Stimulated activated effector memory CD8-positive, alpha-beta T cell treated with anti-CD3 and anti-CD28 coated beads, Interleukin-12 subunit alpha, Interleukin-12 subunit beta, amount 100 ng/mL, for 72 hours (primary cell): ENCODE data around the gene OR6Q1.
"Not testable (repeated sequence)": the region's sequence is repeated elsewhere in the genome, so short reads cannot be mapped to it uniquely, and the experiment has no call there.

Experiments
- ATAC-seq: fragments of 150-1000 bp; cut with Tn5 transposase; 2 replicates; pipeline ENCODE4 v1.10.0; 2021
- DNase-seq, 2 donors: peaks; one replicate each; pipeline ENCODE4 v3.0.0; 2021 to 2022; ENCODE audit warnings: low spot score in 2 of 2
- H3K27ac Mint-ChIP-seq: one replicate; pipeline ENCODE4 v1.8.0; 2022; ENCODE audit warnings: mild to moderate bottlenecking, mixed read lengths
- H3K36me3 Mint-ChIP-seq: one replicate; pipeline ENCODE4 v1.8.0; 2022; ENCODE audit warnings: mild to moderate bottlenecking, mixed read lengths
- H3K4me1 Mint-ChIP-seq: one replicate; pipeline ENCODE4 v1.8.0; 2022; ENCODE audit warnings: mixed read lengths
- H3K4me3 Mint-ChIP-seq: one replicate; pipeline ENCODE4 v1.8.0; 2022; ENCODE audit warnings: mild to moderate bottlenecking, mixed read lengths
- H3K9me3 Mint-ChIP-seq: one replicate; pipeline ENCODE4 v1.8.0; 2022; ENCODE audit warnings: mixed read lengths

Gene OR6Q1

GRCh38 chr11:58030653-58031052 is at the start of gene OR6Q1:
Gene OR6Q1 (plus strand): TSS chr11:58030953. CDS start chr11:58030953, 0 bp downstream.
- no peak for ATAC-seq
- Mint-ChIP-seq H3K4me3 (no peak within 1 kb of the TSS), H3K9me3 (peaks cover 3% of the 10 kb centered on the region), H3K4me1 (no peaks in the 10 kb centered on the region), H3K36me3 (no peaks in the 10 kb centered on the region), H3K27ac (no peak within 1 kb of the TSS)
- DNase-seq, result no peak

GRCh38 chr11:57981536-57981935 is 49.2 kb upstream of the OR6Q1 start:
- H3K4me1 Mint-ChIP-seq, result no peaks in the 10 kb centered on the region
- no peak overlapping the region for H3K27ac Mint-ChIP-seq
- ATAC-seq (no peak), DNase-seq (no peak)
- no peaks in the 10 kb centered on the region for H3K36me3 Mint-ChIP-seq
- H3K4me3 Mint-ChIP-seq, result no peak overlapping the region
- no peaks in the 10 kb centered on the region for H3K9me3 Mint-ChIP-seq

- Mint-ChIP-seq H3K36me3 (no peaks in the 10 kb centered on the region), H3K9me3 (no peaks in the 10 kb centered on the region), H3K27ac (no peak overlapping the region), H3K4me1 (no peaks in the 10 kb centered on the region), H3K4me3 (no peak overlapping the region)
- ATAC-seq (no peak), DNase-seq (no peak)
Observed at GRCh38 chr11:57982776-57983175, 48.0 kb upstream of the OR6Q1 start.

GRCh38 chr11:57983191-57983590 is 47.6 kb upstream of the OR6Q1 start:
- Mint-ChIP-seq H3K4me3 (no peak overlapping the region), H3K27ac (no peak overlapping the region), H3K4me1 (no peaks in the 10 kb centered on the region), H3K36me3 (no peaks in the 10 kb centered on the region), H3K9me3 (no peaks in the 10 kb centered on the region)
- DNase-seq, result no peak
- ATAC-seq, result no peak

- not testable (repeated sequence) for H3K36me3 Mint-ChIP-seq, H3K9me3 Mint-ChIP-seq, H3K27ac Mint-ChIP-seq, ATAC-seq, DNase-seq, H3K4me3 Mint-ChIP-seq, H3K4me1 Mint-ChIP-seq
Observed at GRCh38 chr11:57999523-57999922, 31.2 kb upstream of the OR6Q1 start.

GRCh38 chr11:58000021-58000420 is 30.7 kb upstream of the OR6Q1 start:
- not testable (repeated sequence) for H3K4me3 Mint-ChIP-seq, ATAC-seq, H3K4me1 Mint-ChIP-seq, DNase-seq, H3K27ac Mint-ChIP-seq, H3K9me3 Mint-ChIP-seq, H3K36me3 Mint-ChIP-seq

- Mint-ChIP-seq H3K27ac (no peak overlapping the region), H3K9me3 (no peaks in the 10 kb centered on the region), H3K4me3 (no peak overlapping the region), H3K4me1 (no peaks in the 10 kb centered on the region), H3K36me3 (no peaks in the 10 kb centered on the region)
- DNase-seq (no peak), ATAC-seq (no peak)
Observed at GRCh38 chr11:58000699-58001098, 30.1 kb upstream of the OR6Q1 start.

GRCh38 chr11:58003036-58003435 is 27.7 kb upstream of the OR6Q1 start:
- Mint-ChIP-seq H3K9me3 (no peaks in the 10 kb centered on the region), H3K4me1 (no peaks in the 10 kb centered on the region), H3K36me3 (no peaks in the 10 kb centered on the region), H3K27ac (no peak overlapping the region), H3K4me3 (no peak overlapping the region)
- no peak for ATAC-seq
- DNase-seq, result no peak

GRCh38 chr11:58003591-58003990 is 27.2 kb upstream of the OR6Q1 start:
- no peaks in the 10 kb centered on the region for H3K9me3 Mint-ChIP-seq
- H3K36me3 Mint-ChIP-seq, result no peaks in the 10 kb centered on the region

GRCh38 chr11:58004664-58005063 is 26.1 kb upstream of the OR6Q1 start:
- no peaks in the 10 kb centered on the region for H3K4me1 Mint-ChIP-seq

More at GRCh38 chr11:58003591-58003990, 27.2 kb upstream of the OR6Q1 start:
- H3K4me1 Mint-ChIP-seq, result no peaks in the 10 kb centered on the region
- ATAC-seq (no peak), DNase-seq (no peak)
- no peak overlapping the region for H3K27ac Mint-ChIP-seq
- H3K4me3 Mint-ChIP-seq, result no peak overlapping the region

GRCh38 chr11:58006940-58007339 is 23.8 kb upstream of the OR6Q1 start:
- Mint-ChIP-seq H3K27ac (no peak overlapping the region), H3K36me3 (no peaks in the 10 kb centered on the region), H3K4me1 (no peaks in the 10 kb centered on the region), H3K9me3 (no peaks in the 10 kb centered on the region), H3K4me3 (no peak overlapping the region)
- ATAC-seq, result no peak
- DNase-seq, result no peak

More at GRCh38 chr11:58004664-58005063, 26.1 kb upstream of the OR6Q1 start:
- Mint-ChIP-seq H3K9me3 (no peaks in the 10 kb centered on the region), H3K27ac (no peak overlapping the region), H3K36me3 (no peaks in the 10 kb centered on the region), H3K4me3 (no peak overlapping the region)
- ATAC-seq (no peak), DNase-seq (no peak)

- H3K4me1 Mint-ChIP-seq, result no peaks in the 10 kb centered on the region
- ATAC-seq, result no peak
- DNase-seq, result no peak
- no peaks in the 10 kb centered on the region for H3K36me3 Mint-ChIP-seq
- H3K4me3 Mint-ChIP-seq, result no peak overlapping the region
- peaks cover 3% of the 10 kb centered on the region for H3K9me3 Mint-ChIP-seq
- H3K27ac Mint-ChIP-seq, result no peak overlapping the region
Observed at GRCh38 chr11:58011771-58012170, 19.0 kb upstream of the OR6Q1 start.

- ATAC-seq (no peak), DNase-seq (no peak)
- Mint-ChIP-seq H3K4me3 (no peak within 1 kb of the TSS), H3K4me1 (no peaks in the 10 kb centered on the region), H3K36me3 (no peaks in the 10 kb centered on the region), H3K27ac (no peak within 1 kb of the TSS), H3K9me3 (no peaks in the 10 kb centered on the region)
Observed at GRCh38 chr11:58023435-58023931, 7.3 kb upstream of the OR6Q1 start, which contains the start of gene OR9Q1. Gene OR9Q1 (plus strand): TSS chr11:58023881. CDS start chr11:58179445, 155,564 bp downstream.

- ATAC-seq (no peak), DNase-seq (no peak)
Observed at GRCh38 chr11:58024601-58025091, 6.1 kb upstream of the OR6Q1 start.

GRCh38 chr11:58027341-58027740 is 3.4 kb upstream of the OR6Q1 start:
- no peak overlapping the region for H3K27ac Mint-ChIP-seq
- ATAC-seq (no peak), DNase-seq (no peak)
- no peaks in the 10 kb centered on the region for H3K36me3 Mint-ChIP-seq
- H3K9me3 Mint-ChIP-seq, result no peaks in the 10 kb centered on the region
- H3K4me3 Mint-ChIP-seq, result no peak overlapping the region
- no peaks in the 10 kb centered on the region for H3K4me1 Mint-ChIP-seq

More at GRCh38 chr11:58024601-58025091, 6.1 kb upstream of the OR6Q1 start:
- Mint-ChIP-seq H3K4me1 (no peaks in the 10 kb centered on the region), H3K4me3 (no peak overlapping the region), H3K27ac (no peak overlapping the region), H3K36me3 (no peaks in the 10 kb centered on the region), H3K9me3 (no peaks in the 10 kb centered on the region)

GRCh38 chr11:58028687-58029411 is 1.9 kb upstream of the OR6Q1 start:
- Mint-ChIP-seq H3K4me3 (no peak overlapping the region), H3K36me3 (no peaks in the 10 kb centered on the region), H3K27ac (no peak overlapping the region)

More at GRCh38 chr11:58028687-58029411, 1.9 kb upstream of the OR6Q1 start:
- Mint-ChIP-seq H3K9me3 (no peaks in the 10 kb centered on the region), H3K4me1 (no peaks in the 10 kb centered on the region)
- ATAC-seq (no peak), DNase-seq (no peak)
